NCI-H460 (cell line): ENCODE measurements around the gene ZNF772. TPM values are rescaled to one million over a fixed set of nuclear protein-coding genes. Genes with fewer than 3 reads are reported as not detected.

Source experiments
- DNase-seq: peaks from one replicate; pipeline ENCODE4 v3.0.0-alpha.2; 2016; ENCODE audit warnings: low read depth; ENCODE audit errors: extremely low read depth
- small RNA-seq, 2 experiments: library from RNA; depleted of rRNA; stranded (forward); fragments of <200 nt; gene quantifications; one replicate each; pipeline ENCODE3, GENCODE V24; 2014
- total RNA-seq: library from RNA; depleted of rRNA; stranded (reverse); fragments of >200 nt; shearing (Covaris generic); gene quantifications from 2 replicates; pipeline ENCODE4 v1.2.3, GENCODE V29; 2014; rRNA removed

Gene ZNF772
- total RNA-seq, 1 experiment from 2014 or later: 9.4 TPM

DNA sequence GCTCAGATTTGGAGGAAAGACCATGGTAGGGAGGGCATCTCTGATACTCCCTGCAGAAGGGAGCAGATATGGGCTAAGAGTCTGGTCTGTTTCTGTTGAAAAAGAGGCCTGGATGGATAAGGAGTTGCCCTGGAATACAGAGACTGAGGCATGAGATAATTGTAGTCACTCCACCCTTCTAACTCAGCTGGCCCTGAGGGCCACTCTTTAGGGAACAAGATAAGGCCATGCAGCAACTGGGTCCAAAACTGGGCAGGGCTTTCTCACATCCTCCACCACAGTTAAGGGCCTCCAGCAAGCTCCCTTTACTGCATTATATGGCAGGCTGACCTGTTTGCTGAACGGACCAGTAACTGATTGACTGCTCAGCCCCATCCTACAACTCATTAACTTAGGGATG lies 40.9 kb downstream of the ZNF772 start:
- DNase-seq: no peak

DNA sequence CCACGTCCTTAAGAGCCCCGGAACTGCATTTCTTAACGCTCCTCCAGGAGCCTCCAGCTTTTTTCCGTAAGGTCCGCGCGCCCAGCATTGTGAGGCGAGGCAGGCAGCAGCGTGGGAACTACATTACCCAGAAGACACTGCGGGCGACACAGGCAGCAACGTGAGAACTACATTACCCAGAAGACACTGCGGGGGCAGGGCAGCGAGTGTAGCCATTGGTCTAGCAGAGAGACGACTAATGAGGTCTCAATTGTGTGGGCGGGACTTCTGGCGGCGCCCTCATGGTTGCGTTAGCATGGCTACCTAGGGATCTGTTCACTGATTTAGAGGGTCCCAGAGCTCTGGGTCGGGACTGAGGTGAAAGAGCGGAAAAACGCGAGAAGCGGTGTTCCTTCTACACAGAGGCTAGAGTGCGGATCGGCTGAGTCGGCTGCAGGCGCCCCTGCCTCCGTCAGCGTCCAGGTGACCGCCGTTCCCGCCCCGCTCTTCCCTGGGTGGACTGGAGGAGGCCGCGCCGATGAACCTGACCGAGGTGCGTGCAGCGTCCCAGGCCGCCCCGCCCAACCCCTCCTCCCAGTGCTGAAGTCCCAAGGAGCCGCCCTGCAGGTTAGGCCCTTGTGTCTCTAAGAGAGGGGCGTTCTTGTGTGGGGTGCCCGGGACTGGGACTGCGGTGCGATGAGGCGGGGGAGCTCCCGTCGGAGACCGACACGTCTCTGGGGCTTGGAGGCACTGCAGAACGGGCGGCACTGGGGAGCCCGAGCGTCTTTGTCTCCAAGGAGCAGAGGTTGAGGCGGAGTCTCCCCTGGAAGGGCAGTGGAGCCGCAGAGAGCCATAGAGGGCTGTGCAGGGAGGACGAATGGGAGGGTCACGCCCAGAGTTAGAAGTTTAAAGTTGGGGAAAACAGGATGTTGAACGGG lies 42.0 kb downstream of the ZNF772 start, which contains the start of gene ZNF749:
Gene ZNF749 (plus strand): TSS at position 264 of the 917 bp plus-strand sequence. CDS start 254 bp downstream, at position 518.
- DNase-seq: peak; percentile 96

DNA sequence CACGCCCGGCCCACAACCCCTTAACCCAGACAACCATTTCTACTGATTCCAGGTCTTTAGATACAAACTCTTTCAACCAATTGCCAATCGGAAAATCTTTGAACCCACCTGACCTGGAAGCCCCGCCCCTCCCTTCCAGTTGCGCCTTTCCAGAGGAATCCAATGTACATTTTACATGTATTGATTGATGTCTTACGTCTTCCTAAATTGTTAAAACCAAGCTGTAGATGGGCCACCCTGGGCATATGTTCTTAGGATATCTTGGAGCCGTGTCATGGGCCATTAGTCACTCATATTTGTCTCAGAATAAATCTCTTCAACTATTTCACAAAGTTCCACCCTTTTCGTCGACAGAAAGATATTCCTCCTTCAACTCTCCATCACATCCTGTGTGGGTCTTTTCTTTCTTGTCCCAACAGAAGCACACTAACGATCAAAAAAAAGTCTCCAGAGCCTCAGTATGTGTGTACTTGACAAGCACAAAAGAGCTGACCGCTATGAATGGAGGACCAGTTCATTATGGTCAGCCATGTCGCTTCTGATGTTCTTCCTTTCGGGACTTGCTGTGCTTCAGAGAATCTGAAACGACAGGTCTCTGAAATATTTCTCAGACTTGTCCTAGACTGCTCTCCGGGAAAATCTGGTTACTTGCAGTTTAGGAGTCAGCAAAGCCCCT lies 42.8 kb downstream of the ZNF772 start:
- DNase-seq: no peak

DNA sequence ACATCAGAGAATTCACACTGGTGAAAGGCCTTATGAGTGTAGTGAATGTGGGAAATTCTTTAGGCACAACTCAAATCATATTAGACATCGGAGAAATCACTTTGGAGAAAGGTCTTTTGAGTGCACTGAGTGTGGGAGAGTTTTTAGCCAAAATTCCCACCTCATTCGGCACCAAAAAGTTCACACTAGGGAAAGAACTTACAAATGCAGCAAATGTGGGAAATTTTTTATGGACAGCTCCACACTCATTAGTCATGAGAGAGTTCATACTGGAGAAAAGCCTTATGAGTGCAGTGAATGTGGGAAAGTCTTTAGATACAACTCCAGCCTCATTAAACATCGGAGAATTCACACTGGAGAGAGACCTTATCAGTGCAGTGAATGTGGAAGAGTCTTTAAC lies 56.3 kb downstream of the ZNF772 start:
- DNase-seq: no peak

DNA sequence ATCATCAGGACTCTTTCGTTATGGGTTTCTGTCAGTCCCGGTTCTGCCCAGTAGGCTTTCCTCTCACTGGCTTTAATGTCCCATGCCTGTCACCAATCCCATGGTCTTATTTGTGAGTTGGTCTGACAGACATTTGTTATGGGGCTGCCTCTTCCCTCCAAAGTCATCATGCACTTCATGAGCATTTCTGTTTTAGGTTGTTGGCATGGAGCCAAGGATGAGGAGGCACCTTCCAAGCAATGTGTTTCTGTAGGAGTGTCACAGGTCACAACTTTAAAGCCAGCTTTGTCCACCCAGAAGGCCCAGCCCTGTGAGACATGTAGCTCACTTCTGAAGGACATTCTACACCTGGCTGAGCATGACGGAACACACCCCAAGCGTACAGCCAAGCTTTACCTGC lies 57.9 kb downstream of the ZNF772 start:
- no peak for DNase-seq

Small RNA genes within 50 kb of the gene (small RNA-seq; reads per million reads assigned to genes)
- 0 reads per million in 2 experiments for gene VN1R107P

Other genes with a start within 250 kb of the ZNF772 start
- not detected in 2 replicates for gene AURKC, start 246.5 kb downstream of the ZNF772 start, total RNA-seq
- 10.0 and 10.1 TPM in 2 replicates for gene ZNF805, start 236.9 kb downstream of the ZNF772 start, total RNA-seq
- gene ZNF460, start 197.1 kb downstream of the ZNF772 start, total RNA-seq: 42.3 and 45.7 TPM in 2 replicates
- gene ZNF543, start 157.1 kb downstream of the ZNF772 start, total RNA-seq: 9.8 and 10.1 TPM in 2 replicates
- gene ZNF304, start 126.3 kb downstream of the ZNF772 start, total RNA-seq: 4.6 and 5.5 TPM in 2 replicates
- 18.0 and 18.3 TPM in 2 replicates for gene TRAPPC2B, start 114.0 kb downstream of the ZNF772 start, total RNA-seq
- 1.6 and 2.8 TPM in 2 replicates for gene ZNF547, start 114.0 kb downstream of the ZNF772 start, total RNA-seq
- gene ZNF548, start 87.7 kb downstream of the ZNF772 start, total RNA-seq: 9.4 and 10.6 TPM in 2 replicates
- 3.9 and 4.7 TPM in 2 replicates for gene ZNF17, start 66.4 kb downstream of the ZNF772 start, total RNA-seq
- 16.4 and 21.3 TPM in 2 replicates for gene ZNF749, start 42.2 kb downstream of the ZNF772 start, total RNA-seq
- 0.17 and 0.22 TPM in 2 replicates for gene VN1R1, start 20.4 kb downstream of the ZNF772 start, total RNA-seq
- 10.7 and 16.1 TPM in 2 replicates for gene ZNF419, start 10.2 kb upstream of the ZNF772 start, total RNA-seq
- 2.7 and 3.0 TPM in 2 replicates for gene ZNF773, start 22.4 kb upstream of the ZNF772 start, total RNA-seq
- 4.1 and 5.9 TPM in 2 replicates for gene ZNF549, start 49.8 kb upstream of the ZNF772 start, total RNA-seq
- gene ZNF550, start 82.3 kb upstream of the ZNF772 start, total RNA-seq: 8.3 and 8.6 TPM in 2 replicates
- gene ZNF416, start 101.3 kb upstream of the ZNF772 start, total RNA-seq: 4.5 and 5.0 TPM in 2 replicates
- not detected in 2 replicates for gene ZIK1, start 106.6 kb upstream of the ZNF772 start, total RNA-seq
- gene ZNF530, start 122.3 kb upstream of the ZNF772 start, total RNA-seq: 3.8 and 4.8 TPM in 2 replicates
- gene ZNF134, start 136.7 kb upstream of the ZNF772 start, total RNA-seq: 15.1 and 15.9 TPM in 2 replicates
- gene ZNF211, start 155.6 kb upstream of the ZNF772 start, total RNA-seq: 5.9 and 6.9 TPM in 2 replicates
- not detected in 2 replicates for gene ZSCAN4, start 191.4 kb upstream of the ZNF772 start, total RNA-seq
- 8.1 and 8.7 TPM in 2 replicates for gene ZNF551, start 204.4 kb upstream of the ZNF772 start, total RNA-seq
- not detected in 2 replicates for gene ZNF154, start 231.6 kb upstream of the ZNF772 start, total RNA-seq